MM.1S (cell line): ENCODE data around the gene FHL3.

Source experiments
- EZH2 ChIP-seq: fragments of 300-600 bp; sonication (generic); optimal IDR thresholded peaks from 2 replicates; pipeline ENCODE3; 2017; ENCODE audit warnings: low read depth, mild to moderate bottlenecking, antibody characterized with exemption, low read length, mixed read lengths
- TF ChIP-seq, protein P1 (sequence below): fragments of 300-600 bp; sonication (generic); IDR thresholded peaks from 2 replicates; pipeline ENCODE4 v1.5.1; 2016; ENCODE audit warnings: antibody characterized with exemption, low read length, mixed read lengths

DNA sequence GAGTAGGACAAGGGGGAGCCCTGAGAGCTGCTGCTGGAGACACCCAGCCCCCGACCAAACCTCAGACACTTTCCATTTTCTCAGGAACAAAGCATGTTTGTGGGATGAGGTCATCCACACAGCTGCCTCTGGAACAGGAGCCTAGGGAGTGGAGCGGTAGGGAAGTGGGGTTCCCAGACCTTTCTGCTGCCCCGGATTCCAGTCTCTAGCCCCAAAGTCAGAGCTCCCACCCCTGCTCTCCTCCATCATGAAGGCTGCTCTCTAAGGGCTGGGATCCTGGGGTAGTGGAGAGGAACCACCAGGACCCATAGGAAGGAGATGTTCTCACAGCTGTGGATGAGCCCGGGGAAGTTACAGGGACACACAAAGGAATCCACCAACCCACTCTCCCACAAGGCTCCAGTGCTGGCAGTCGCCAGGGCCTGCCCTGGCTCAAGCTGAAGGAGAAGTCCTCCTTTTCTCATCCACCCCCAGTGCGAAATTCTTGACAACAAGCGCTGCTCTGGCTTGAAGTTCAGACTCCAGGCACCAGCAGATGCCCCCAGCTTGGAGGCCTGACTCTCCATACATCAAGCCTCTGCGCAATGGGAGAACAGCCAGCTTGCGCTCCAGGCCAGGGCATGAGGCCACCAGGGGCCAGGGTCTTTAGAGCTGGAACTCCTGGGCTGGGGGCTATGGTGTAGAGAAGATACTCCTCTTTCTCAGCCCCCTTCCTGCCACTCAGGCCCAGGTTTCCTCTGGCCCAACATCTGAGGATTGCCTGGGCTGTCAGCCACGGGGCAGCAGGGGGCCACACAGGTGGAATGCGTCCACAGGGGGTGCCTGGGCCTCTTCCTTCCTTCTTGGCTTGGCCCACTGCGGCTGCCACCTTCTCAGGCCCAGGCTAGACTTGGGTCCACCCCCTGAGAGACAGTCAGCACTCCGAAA is 4.5 kb downstream of the FHL3 start:
- TF ChIP-seq, protein P1, sequence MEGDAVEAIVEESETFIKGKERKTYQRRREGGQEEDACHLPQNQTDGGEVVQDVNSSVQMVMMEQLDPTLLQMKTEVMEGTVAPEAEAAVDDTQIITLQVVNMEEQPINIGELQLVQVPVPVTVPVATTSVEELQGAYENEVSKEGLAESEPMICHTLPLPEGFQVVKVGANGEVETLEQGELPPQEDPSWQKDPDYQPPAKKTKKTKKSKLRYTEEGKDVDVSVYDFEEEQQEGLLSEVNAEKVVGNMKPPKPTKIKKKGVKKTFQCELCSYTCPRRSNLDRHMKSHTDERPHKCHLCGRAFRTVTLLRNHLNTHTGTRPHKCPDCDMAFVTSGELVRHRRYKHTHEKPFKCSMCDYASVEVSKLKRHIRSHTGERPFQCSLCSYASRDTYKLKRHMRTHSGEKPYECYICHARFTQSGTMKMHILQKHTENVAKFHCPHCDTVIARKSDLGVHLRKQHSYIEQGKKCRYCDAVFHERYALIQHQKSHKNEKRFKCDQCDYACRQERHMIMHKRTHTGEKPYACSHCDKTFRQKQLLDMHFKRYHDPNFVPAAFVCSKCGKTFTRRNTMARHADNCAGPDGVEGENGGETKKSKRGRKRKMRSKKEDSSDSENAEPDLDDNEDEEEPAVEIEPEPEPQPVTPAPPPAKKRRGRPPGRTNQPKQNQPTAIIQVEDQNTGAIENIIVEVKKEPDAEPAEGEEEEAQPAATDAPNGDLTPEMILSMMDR, result no peak
- TF ChIP-seq EZH2, result no peak
